T47D (cell line): Measurements from ENCODE around the gene HAUS8.

Source experiments
- DNase-seq, 2 experiments: peaks; one replicate each; pipeline versions ENCODE4 v3.0.0 to v3.0.0-alpha.2; 2011 to 2012; ENCODE audit warnings: low read depth in 1 of 2, low spot score in 1 of 2
- JUND ChIP-seq: IDR thresholded peaks from 2 replicates; pipeline ENCODE4 v1.6.1; 2012; ENCODE audit warnings: low read depth
- in situ Hi-C: cut with HindIII; loops from 2 replicates; pipeline ENCODE4 v1.10.0; 2016; ENCODE audit warnings: low sequenced_read_pairs, low pct_unique_long_range_greater_than_20kb

HAUS8 gene

DNA sequence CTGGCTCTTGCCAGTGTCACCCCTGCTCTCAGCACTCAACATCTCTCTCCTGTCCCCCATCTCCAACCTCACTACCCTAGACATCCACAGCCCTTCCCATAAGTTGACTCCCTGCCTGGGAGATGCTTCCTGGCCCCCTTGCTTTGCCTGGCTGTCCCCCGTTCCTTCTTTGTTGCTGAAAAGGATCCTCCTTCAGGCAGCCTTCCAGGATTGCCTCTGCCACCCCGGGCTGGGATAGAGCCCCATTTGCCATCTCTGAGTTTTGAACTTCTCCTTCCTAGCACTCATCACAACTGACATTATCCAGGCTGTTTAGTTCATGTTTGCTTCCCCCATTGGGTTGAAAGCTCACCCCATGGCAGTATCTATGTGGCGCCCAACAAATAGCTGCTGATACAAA, 68.7 kb downstream of the HAUS8 start:
- in situ Hi-C loops, result no loop called here
- no peak for TF ChIP-seq JUND

DNA sequence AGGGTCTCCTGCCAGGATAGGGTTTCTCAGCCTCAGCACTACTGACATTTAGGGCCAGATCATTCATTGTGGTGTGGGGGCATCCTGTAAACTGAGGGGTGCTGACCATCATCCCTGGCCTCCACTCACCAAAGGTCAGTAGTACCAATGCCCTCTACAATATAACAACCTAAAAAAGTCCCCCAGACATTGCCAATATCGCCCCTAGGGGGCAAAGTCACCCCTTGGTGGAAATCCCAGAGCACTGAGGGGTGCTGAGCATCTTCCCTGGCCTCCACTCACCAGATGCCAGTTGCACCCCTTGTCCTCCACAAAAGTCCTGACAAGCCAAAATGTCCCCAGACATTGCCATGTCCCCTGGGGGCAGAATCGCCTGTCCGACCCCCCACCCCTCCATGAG, 70.3 kb downstream of the HAUS8 start:
- DNase-seq, result peak in 1 of 2 experiments; percentile 11
- in situ Hi-C loops, result no loop called here
- TF ChIP-seq JUND, result no peak

More for the DNA sequence above, 68.7 kb downstream of the HAUS8 start:
- DNase-seq, result no peak

DNA sequence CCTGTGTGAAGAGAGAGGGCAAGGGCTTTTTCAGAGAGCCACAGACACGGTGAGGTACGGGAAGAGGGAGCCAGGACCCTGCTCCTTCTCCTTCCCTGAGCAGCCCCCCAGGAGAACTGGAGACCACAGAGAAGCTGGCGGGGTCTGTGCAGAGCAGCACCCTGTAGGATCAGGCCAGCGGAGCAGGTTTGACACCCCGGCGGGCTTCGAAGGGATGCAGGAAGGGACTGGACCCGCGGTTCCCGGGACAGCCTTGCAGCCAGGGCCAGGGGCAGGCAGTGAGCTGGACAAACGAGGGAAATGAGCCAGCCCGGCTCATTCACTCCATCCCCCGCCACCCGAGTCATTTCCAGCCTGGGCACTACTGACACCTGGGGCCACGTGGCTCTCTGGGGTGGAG, 70.9 kb downstream of the HAUS8 start:
- DNase-seq, result no peak
- no peak for TF ChIP-seq JUND
- in situ Hi-C loops, result no loop called here

DNA sequence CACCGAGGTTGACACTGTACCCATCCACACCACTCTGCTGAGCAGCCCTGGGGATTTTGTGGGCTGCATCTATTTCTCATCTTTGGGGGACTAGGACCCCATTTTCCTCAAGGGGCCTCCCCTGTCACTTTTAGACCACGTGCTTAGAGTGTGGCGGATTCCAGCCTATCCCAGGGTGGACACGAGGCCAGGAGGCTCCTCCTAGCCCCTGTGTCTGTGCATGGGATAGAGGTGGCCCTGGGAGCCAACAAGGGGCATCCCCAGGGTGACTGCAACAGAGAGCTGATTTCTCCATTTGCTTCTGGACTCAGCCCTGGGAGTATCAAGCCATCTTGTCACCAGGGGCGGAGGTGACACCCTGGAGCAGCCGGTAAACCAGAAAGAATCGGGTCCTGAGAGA, 72.8 kb downstream of the HAUS8 start:
- DNase-seq, result no peak
- in situ Hi-C loops, result no loop called here
- no peak for TF ChIP-seq JUND

DNA sequence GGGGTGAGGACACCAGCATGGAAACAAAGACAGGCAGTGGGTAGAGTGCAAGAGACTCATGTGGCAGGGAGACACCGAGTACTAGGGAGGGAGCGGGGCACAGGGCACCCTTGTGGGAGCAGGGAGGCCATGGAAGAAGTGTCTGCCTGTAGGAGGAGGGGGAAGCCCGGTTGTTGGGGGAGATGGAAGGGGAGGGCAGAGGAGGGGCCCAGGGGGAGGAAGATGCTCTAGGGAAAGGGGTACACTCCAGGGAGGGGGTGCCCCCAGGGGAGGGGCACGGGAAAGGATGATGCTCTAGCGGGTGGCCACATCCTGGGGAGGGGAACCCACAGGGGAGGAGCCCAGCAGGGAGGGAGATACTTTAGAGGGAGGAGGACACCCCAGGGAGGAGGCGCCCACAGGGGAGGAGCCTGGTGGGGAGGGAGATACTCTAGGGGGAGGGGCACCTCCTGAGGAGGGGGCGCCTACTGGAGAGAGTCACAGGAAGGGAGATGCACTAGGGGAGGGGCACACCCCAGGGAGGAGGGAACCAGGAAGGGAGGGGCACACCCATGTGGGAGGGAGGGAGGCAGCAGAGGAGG, 73.6 kb downstream of the HAUS8 start:
- in situ Hi-C loops, result no loop called here
- no peak for DNase-seq
- no peak for TF ChIP-seq JUND
